Fibroblast of mammary gland (primary cell): ENCODE results near the gene PRDM16.

Source experiments
- DNase-seq: peaks from one replicate; pipeline ENCODE4 v3.0.0-alpha.2; 2010; ENCODE audit warnings: low read depth
- H3K4me3 ChIP-seq: 2 replicates; pipeline ENCODE4 v1.5.1; 2011; ENCODE audit warnings: low read depth, mild to moderate bottlenecking, low read length, moderate library complexity; ENCODE audit not compliant: control insufficient read depth
- CTCF ChIP-seq: conservative IDR thresholded peaks from 2 replicates; pipeline ENCODE4 v1.5.1; 2011; ENCODE audit warnings: low read depth, low read length, inconsistent platforms; ENCODE audit not compliant: control insufficient read depth, insufficient read depth

Gene PRDM16

GRCh38 chr1:3455670-3456448 is 386.9 kb downstream of the PRDM16 start:
- H3K4me3 ChIP-seq: no peak overlapping the region
- TF ChIP-seq CTCF: no peak
- no peak for DNase-seq

DNA sequence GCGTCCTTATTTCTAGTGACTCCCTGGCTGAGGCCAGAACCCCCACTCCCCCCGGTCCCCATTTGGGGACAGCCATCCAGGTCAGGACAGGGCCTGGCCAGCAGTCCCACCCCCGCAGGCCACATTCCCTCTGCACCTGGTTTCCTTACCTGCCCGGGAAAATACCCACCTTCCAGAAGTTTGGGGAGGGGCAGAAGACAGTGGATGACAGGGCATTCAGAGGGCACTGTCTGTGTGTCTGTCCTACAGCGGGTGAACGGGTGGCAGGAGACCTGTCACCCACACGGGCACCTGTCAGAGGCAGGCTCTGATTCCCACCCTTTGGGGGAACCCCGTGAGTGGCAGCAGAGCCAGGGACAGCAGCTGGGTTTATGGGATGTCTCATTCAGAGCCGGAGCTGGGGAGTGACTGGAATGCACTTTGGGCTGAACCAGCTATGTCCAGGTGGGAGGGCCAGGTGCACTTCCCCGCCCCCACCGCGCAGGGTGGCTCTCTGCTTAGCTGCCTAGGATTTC is 387.5 kb downstream of the PRDM16 start:
- no peak for DNase-seq
- H3K4me3 ChIP-seq: no peak overlapping the region
- TF ChIP-seq CTCF: no peak

- DNase-seq: no peak
- TF ChIP-seq CTCF: no peak
Observed at GRCh38 chr1:3456964-3457909, 388.2 kb downstream of the PRDM16 start.

GRCh38 chr1:3457910-3458883 is 389.2 kb downstream of the PRDM16 start:
- DNase-seq: no peak
- TF ChIP-seq CTCF: no peak
- H3K4me3 ChIP-seq: no peak overlapping the region

More at GRCh38 chr1:3456964-3457909, 388.2 kb downstream of the PRDM16 start:
- H3K4me3 ChIP-seq: no peak overlapping the region

GRCh38 chr1:3459051-3459908 is 390.3 kb downstream of the PRDM16 start:
- no peak overlapping the region for H3K4me3 ChIP-seq
- DNase-seq: no peak
- TF ChIP-seq CTCF: no peak
